ENCODE data around the gene CKAP2L. TPM values are rescaled to one million over a fixed set of nuclear protein-coding genes. Genes with fewer than 3 reads are reported as not detected.
"Not testable (repeated sequence)": the region's sequence is repeated elsewhere in the genome, so short reads cannot be mapped to it uniquely, and the experiment has no call there.

Gene CKAP2L
- polyA plus RNA-seq, 1 donor from 2014 or later, result not detected

DNA sequence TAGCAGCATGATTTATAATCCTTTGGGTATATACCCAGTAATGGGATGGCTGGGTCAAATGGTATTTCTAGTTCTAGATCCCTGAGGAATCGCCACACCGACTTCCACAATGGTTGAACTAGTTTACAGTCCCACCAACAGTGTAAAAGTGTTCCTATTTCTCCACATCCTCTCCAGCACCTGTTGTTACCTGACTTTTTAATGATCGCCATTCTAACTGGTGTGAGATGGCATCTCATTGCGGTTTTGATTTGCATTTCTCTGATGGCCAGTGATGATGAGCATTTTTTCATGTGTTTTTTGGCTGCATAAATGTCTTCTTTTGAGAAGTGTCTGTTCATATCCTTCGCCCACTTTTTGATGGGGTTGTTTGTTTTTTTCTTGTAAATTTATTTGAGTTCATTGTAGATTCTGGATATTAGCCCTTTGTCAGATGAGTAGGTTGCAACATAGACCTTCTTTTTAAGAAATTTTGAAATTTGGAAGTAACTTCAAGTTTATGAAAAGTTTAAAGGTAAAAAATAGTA lies 47.5 kb downstream of the CKAP2L start:
- not testable (repeated sequence) for H3K4me3 Mint-ChIP-seq, H3K27ac Mint-ChIP-seq, H3K36me3 Mint-ChIP-seq, H3K9me3 Mint-ChIP-seq, H3K4me1 Mint-ChIP-seq, H3K27me3 Mint-ChIP-seq

GRCh38 chr2:112716094-112716493 lies 48.3 kb downstream of the CKAP2L start:
- not testable (repeated sequence) for H3K27ac Mint-ChIP-seq, H3K36me3 Mint-ChIP-seq, H3K4me3 Mint-ChIP-seq, H3K9me3 Mint-ChIP-seq, H3K27me3 Mint-ChIP-seq
- H3K4me1 Mint-ChIP-seq, result peaks cover 9 to 14% (median 12%) of the 10 kb centered on the region in 3 donors

- Mint-ChIP-seq H3K4me1 (peaks cover 10 to 21% (median 16%) of the 10 kb centered on the region in 3 donors), H3K27ac (no peak overlapping the region), H3K36me3 (peaks cover 2% of the 10 kb centered on the region), H3K9me3 (peaks cover 1 to 4% (median 4%) of the 10 kb centered on the region in 3 donors), H3K4me3 (peak overlapping the region in 1 of 4 donors; percentile 54), H3K27me3 (peaks cover 2% of the 10 kb centered on the region)
Observed at GRCh38 chr2:112714836-112715631, 49.4 kb downstream of the CKAP2L start.

- no peak overlapping the region for H3K27ac Mint-ChIP-seq
- no peak overlapping the region for H3K4me3 Mint-ChIP-seq
- peaks cover 2% of the 10 kb centered on the region for H3K36me3 Mint-ChIP-seq
- H3K9me3 Mint-ChIP-seq, result peaks cover 1 to 4% (median 4%) of the 10 kb centered on the region in 3 donors
- peaks cover 2% of the 10 kb centered on the region for H3K27me3 Mint-ChIP-seq
- H3K4me1 Mint-ChIP-seq, result peaks cover 10 to 27% (median 20%) of the 10 kb centered on the region in 3 donors
Observed at GRCh38 chr2:112714331-112714730, 50.1 kb downstream of the CKAP2L start.

DNA sequence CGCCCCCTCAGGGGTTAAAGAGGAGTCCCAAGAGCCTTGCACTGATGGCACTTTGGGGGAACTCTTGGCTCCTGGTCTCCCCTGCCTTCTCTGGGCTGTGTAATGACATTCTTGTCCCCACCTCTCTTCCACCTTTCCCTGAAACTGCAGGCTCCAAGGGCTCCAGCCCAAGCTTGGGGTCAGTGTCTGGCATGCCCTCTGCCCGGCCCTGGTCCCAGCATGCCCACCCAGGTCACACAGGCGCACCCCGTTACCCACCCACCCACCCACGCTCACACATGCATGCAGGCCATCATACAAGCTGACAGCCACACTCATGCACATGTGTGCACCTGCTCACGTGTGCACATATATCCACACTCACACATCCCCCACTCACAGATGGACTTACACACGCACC lies 50.5 kb downstream of the CKAP2L start:
- H3K4me3 Mint-ChIP-seq, result no peak overlapping the region
- peaks cover 2% of the 10 kb centered on the region for H3K36me3 Mint-ChIP-seq
- peaks cover 10 to 28% (median 24%) of the 10 kb centered on the region in 3 donors for H3K4me1 Mint-ChIP-seq
- peaks cover 1 to 4% (median 4%) of the 10 kb centered on the region in 3 donors for H3K9me3 Mint-ChIP-seq
- no peak overlapping the region for H3K27ac Mint-ChIP-seq
- H3K27me3 Mint-ChIP-seq, result peaks cover 2% of the 10 kb centered on the region

GRCh38 chr2:112713585-112713925 lies 50.9 kb downstream of the CKAP2L start:
- peak overlapping the region in 1 of 4 donors; percentile 52 for H3K4me3 Mint-ChIP-seq
- H3K4me1 Mint-ChIP-seq, result peaks cover 11 to 29% (median 24%) of the 10 kb centered on the region in 3 donors
- peaks cover 1 to 4% (median 4%) of the 10 kb centered on the region in 3 donors for H3K9me3 Mint-ChIP-seq
- no peak overlapping the region for H3K27ac Mint-ChIP-seq
- H3K36me3 Mint-ChIP-seq, result peaks cover 2% of the 10 kb centered on the region
- H3K27me3 Mint-ChIP-seq, result peaks cover 2% of the 10 kb centered on the region

GRCh38 chr2:112712903-112713584 lies 51.4 kb downstream of the CKAP2L start:
- H3K36me3 Mint-ChIP-seq, result peaks cover 2% of the 10 kb centered on the region
- H3K27me3 Mint-ChIP-seq, result peaks cover 2% of the 10 kb centered on the region
- peaks cover 1 to 4% (median 4%) of the 10 kb centered on the region in 3 donors for H3K9me3 Mint-ChIP-seq
- peak overlapping the region in 2 of 3 donors; percentile 24 to 56 for H3K27ac Mint-ChIP-seq
- peaks cover 16 to 32% (median 29%) of the 10 kb centered on the region in 3 donors for H3K4me1 Mint-ChIP-seq
- no peak overlapping the region for H3K4me3 Mint-ChIP-seq

- H3K4me1 Mint-ChIP-seq, result peaks cover 20 to 38% (median 35%) of the 10 kb centered on the region in 3 donors
Observed at GRCh38 chr2:112712465-112712864, 51.9 kb downstream of the CKAP2L start.

GRCh38 chr2:112710956-112711750 lies 53.3 kb downstream of the CKAP2L start:
- peak overlapping the region in 2 of 3 donors; percentile 43 to 46 for H3K27ac Mint-ChIP-seq
- H3K4me1 Mint-ChIP-seq, result peaks cover 30 to 47% (median 47%) of the 10 kb centered on the region in 3 donors
- peaks cover 2% of the 10 kb centered on the region for H3K36me3 Mint-ChIP-seq
- peaks cover 2% of the 10 kb centered on the region for H3K27me3 Mint-ChIP-seq
- H3K4me3 Mint-ChIP-seq, result peak overlapping the region in 3 of 4 donors; percentile 6 to 90 (median 60)
- H3K9me3 Mint-ChIP-seq, result peaks cover 0 to 2% (median 0%) of the 10 kb centered on the region in 3 donors

More at GRCh38 chr2:112712465-112712864, 51.9 kb downstream of the CKAP2L start:
- Mint-ChIP-seq H3K9me3 (peaks cover 1 to 4% (median 3%) of the 10 kb centered on the region in 3 donors), H3K36me3 (peaks cover 2% of the 10 kb centered on the region), H3K4me3 (peak overlapping the region in 1 of 4 donors; percentile 34), H3K27ac (peak overlapping the region in 1 of 3 donors; percentile 56), H3K27me3 (peaks cover 2% of the 10 kb centered on the region)

- Mint-ChIP-seq H3K9me3 (no peaks in the 10 kb centered on the region), H3K4me3 (peak overlapping the region in 3 of 4 donors; percentile 22 to 89 (median 79)), H3K36me3 (peaks cover 2% of the 10 kb centered on the region), H3K4me1 (peaks cover 38 to 58% (median 53%) of the 10 kb centered on the region in 3 donors), H3K27me3 (peaks cover 4% of the 10 kb centered on the region), H3K27ac (peak overlapping the region in 1 of 3 donors; percentile 18)
Observed at GRCh38 chr2:112709703-112710102, 54.7 kb downstream of the CKAP2L start.

GRCh38 chr2:112708968-112709367 lies 55.4 kb downstream of the CKAP2L start:
- Mint-ChIP-seq H3K9me3 (no peaks in the 10 kb centered on the region), H3K27ac (peak overlapping the region; percentile 16 to 92 (median 74)), H3K27me3 (peaks cover 4% of the 10 kb centered on the region), H3K4me3 (peak overlapping the region; percentile 22 to 89 (median 76)), H3K36me3 (peaks cover 2% of the 10 kb centered on the region), H3K4me1 (peaks cover 38 to 60% (median 53%) of the 10 kb centered on the region in 3 donors)

DNA sequence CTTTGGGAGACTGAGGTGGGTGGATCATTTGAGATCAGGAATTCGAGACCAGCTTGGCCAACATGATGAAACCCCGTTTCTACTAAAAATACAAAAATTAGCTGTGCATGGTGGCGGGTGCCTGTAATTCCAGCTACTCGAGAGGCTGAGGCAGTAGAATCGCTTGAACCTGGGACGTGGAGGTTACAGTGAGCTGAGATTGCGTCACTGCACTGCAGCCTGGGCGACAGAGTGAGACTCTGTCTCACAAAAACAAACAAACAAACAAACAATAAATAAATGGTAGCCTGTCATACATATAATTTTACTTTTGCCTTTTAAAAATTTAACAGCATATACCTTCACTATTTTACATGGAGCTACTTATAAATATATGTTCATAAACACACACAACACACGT lies 57.5 kb downstream of the CKAP2L start:
- H3K4me1 Mint-ChIP-seq, result peaks cover 39 to 54% (median 48%) of the 10 kb centered on the region in 3 donors
- not testable (repeated sequence) for H3K9me3 Mint-ChIP-seq, H3K36me3 Mint-ChIP-seq, H3K27me3 Mint-ChIP-seq, H3K27ac Mint-ChIP-seq
- peak overlapping the region in 3 of 4 donors; percentile 4 to 45 (median 45) for H3K4me3 Mint-ChIP-seq

DNA sequence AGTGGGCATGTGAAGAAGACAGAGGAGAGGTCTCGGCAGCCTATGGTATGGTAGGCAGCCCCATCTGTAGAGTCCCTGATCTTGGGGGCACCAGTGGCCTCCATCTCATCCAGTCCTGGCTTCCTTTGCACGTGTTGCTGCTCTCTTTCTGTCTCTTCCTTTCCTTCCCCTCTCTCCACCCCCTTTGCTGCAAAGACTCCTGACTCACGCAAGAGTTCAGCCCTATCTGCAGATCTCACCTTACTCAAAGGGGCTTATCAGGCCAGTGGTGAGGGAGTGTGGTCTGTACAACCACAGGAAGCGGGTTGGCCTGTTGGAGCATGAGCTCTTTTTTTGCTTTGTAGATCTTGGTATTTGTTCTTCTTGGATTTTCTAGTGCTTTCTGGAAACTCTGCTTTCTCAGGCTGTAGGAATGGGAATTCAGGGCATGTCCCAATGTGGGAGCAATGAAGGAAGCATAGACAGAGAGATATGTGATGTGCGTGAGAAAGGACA lies 58.2 kb downstream of the CKAP2L start:
- peaks cover 2% of the 10 kb centered on the region for H3K27me3 Mint-ChIP-seq
- H3K4me1 Mint-ChIP-seq, result peaks cover 41 to 54% (median 50%) of the 10 kb centered on the region in 3 donors
- peak overlapping the region in 3 of 4 donors; percentile 4 to 58 (median 50) for H3K4me3 Mint-ChIP-seq
- H3K36me3 Mint-ChIP-seq, result peaks cover 1% of the 10 kb centered on the region
- peak overlapping the region in 2 of 3 donors; percentile 8 to 54 for H3K27ac Mint-ChIP-seq
- no peaks in the 10 kb centered on the region for H3K9me3 Mint-ChIP-seq

DNA sequence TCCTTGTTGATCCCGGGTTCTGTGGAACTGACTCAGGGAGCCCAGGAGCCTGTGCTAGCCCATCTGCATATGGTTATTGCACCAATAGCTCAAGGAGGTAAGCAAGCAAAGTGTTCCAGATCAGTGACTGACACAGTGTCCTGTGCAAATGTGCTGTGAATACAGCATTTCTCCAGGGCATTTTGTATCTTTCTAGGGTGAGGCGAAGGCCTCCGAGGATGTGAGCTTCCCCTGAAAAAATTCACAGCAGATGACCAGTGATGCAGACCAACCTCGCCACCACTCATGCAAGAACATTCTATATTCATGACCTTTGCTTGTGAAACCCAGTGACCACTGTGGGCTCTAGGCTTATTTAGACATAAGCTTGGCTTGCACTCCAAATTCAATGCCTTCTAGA lies 58.8 kb downstream of the CKAP2L start:
- Mint-ChIP-seq H3K4me1 (peaks cover 44 to 53% (median 51%) of the 10 kb centered on the region in 3 donors), H3K36me3 (no peaks in the 10 kb centered on the region), H3K27me3 (peaks cover 2% of the 10 kb centered on the region), H3K9me3 (no peaks in the 10 kb centered on the region), H3K27ac (peak overlapping the region in 1 of 3 donors; percentile 72), H3K4me3 (peak overlapping the region in 1 of 4 donors; percentile 9)
